ENCODE measurements around the gene SDHA.

Gene SDHA

DNA sequence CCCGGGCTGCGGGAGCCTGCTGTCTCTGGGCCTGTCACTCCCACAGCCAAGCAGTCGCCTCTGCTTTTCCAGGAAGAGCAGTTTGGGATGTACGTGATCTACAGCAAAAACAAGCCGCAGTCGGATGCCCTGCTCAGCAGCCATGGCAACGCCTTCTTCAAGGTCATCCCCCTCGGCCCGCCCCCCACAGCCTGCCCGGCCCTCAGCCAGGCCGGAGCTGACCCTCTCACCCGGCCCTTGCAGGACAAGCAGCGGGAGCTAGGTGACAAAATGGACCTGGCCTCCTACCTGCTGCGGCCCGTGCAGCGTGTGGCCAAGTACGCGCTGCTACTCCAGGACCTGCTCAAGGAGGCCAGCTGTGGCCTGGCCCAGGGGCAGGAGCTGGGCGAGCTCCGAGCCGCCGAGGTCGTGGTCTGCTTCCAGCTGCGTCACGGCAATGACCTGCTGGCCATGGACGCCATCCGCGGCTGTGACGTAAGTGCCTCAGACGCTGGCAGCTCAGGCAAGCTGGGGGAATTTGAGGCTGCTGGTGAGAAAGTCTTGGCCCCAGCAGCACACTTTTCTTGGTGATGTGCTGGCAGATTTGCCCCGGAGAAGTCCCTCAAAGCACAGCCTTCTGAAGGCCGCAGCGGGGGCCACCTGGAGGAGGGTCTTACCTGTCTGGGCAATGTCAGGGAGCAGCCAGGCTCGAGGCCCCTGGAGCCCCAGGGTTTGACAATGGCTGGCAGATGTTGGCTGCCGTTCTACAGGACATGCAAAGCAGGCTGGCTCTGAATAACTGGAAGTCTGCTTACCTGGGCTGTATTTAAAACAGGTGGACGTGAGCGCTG, 46.9 kb upstream of the SDHA start:
- no peaks in the 10 kb centered on the region for H3K36me3 ChIP-seq (replicated peaks; ENCODE audit: low read depth, low read length)
- H3K4me2 ChIP-seq (ENCODE audit: low read length): no peak overlapping the region
- H4K20me1 ChIP-seq (ENCODE audit: insufficient read depth, low read length): no peaks in the 10 kb centered on the region
- H3K4me3 ChIP-seq (ENCODE audit: low read length): no peak overlapping the region
- H3K4me1 ChIP-seq (ENCODE audit: low read length): no peaks in the 10 kb centered on the region
- H2AFZ ChIP-seq (ENCODE audit: low read depth, low read length): no peak overlapping the region
- no peak overlapping the region for H3K27ac ChIP-seq (ENCODE audit: low read length)
- no peaks in the 10 kb centered on the region for H3K79me2 ChIP-seq (ENCODE audit: low read length)
- H3K9me3 ChIP-seq (ENCODE audit: insufficient read depth, low read length): no peaks in the 10 kb centered on the region
- TF ChIP-seq EZH2phosphoT487 (IDR thresholded peaks at IDR 0.05; ENCODE audit: low read depth): no peak
- TF ChIP-seq CTCF (IDR thresholded peaks at IDR 0.05; ENCODE audit: low read depth, low read length): no peak
- no peaks in the 10 kb centered on the region for H3K27me3 ChIP-seq (ENCODE audit: low read depth, low read length)
- no peak overlapping the region for H3K9ac ChIP-seq (ENCODE audit: low read length)

DNA sequence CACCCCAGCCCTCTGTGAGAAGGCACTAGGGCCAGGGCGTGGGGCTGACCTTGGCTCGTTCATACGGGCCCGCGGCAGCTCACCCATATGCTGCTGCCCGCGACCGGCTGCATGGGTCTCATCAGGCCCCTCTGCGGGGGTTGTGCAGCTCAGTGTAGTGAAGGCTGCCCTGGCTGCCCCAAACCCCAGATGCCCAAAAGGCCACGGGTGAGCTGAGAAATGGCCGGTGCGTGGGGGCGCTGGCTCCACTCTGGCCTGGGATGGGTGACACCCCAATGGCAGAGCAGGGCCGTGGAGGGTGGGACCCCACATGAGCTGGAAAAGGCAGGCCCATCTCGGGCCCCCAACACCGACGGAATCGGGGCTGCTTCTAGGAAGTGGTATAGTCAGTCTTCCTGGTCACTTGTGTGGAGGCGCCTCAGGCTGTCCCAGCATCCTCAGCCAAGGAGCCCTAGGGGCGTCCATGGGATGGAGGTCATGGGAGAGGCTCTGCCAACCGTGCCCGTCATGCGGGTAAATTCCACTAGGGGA, 46.3 kb upstream of the SDHA start:
- Histone ChIP-seq H3K79me2 (ENCODE audit: low read length) (no peaks in the 10 kb centered on the region), H3K9me3 (ENCODE audit: insufficient read depth, low read length) (no peaks in the 10 kb centered on the region), H3K36me3 (replicated peaks; ENCODE audit: low read depth, low read length) (no peaks in the 10 kb centered on the region), H3K4me2 (ENCODE audit: low read length) (no peak overlapping the region), H3K27me3 (ENCODE audit: low read depth, low read length) (no peaks in the 10 kb centered on the region), H3K4me3 (ENCODE audit: low read length) (no peak overlapping the region), H2AFZ (ENCODE audit: low read depth, low read length) (no peak overlapping the region), H3K4me1 (ENCODE audit: low read length) (no peaks in the 10 kb centered on the region), H3K27ac (ENCODE audit: low read length) (no peak overlapping the region), H4K20me1 (ENCODE audit: insufficient read depth, low read length) (no peaks in the 10 kb centered on the region), H3K9ac (ENCODE audit: low read length) (no peak overlapping the region)
- no peak for TF ChIP-seq CTCF (IDR thresholded peaks at IDR 0.05; ENCODE audit: low read depth, low read length)

DNA sequence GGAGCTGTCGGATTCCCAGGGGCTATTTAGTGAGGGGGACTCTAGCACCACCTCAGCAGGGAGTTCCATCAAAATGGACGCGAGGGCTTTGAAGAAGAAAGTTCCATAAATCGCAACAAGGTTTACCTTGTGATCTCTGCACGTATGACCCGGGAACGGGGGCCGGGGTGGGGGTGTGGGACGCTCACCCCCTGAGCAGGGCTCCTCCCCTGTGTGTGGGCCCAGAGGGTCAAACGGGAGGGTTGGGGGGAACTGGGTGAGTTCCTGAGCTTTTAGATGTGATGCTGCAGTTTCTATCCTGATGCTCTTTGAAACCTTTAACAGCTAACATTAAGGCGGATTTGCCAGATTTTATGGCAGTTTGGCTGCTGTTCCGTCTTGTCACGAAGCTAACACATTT, 45.7 kb upstream of the SDHA start:
- no peak overlapping the region for H3K4me3 ChIP-seq (ENCODE audit: low read length)
- no peak overlapping the region for H3K9ac ChIP-seq (ENCODE audit: low read length)
- no peaks in the 10 kb centered on the region for H3K9me3 ChIP-seq (ENCODE audit: insufficient read depth, low read length)
- H3K79me2 ChIP-seq (ENCODE audit: low read length): no peaks in the 10 kb centered on the region
- no peak overlapping the region for H2AFZ ChIP-seq (ENCODE audit: low read depth, low read length)
- H3K36me3 ChIP-seq (replicated peaks; ENCODE audit: low read depth, low read length): no peaks in the 10 kb centered on the region
- H3K27me3 ChIP-seq (ENCODE audit: low read depth, low read length): no peaks in the 10 kb centered on the region
- H3K27ac ChIP-seq (ENCODE audit: low read length): no peak overlapping the region
- H4K20me1 ChIP-seq (ENCODE audit: insufficient read depth, low read length): no peaks in the 10 kb centered on the region
- no peaks in the 10 kb centered on the region for H3K4me1 ChIP-seq (ENCODE audit: low read length)
- no peak overlapping the region for H3K4me2 ChIP-seq (ENCODE audit: low read length)
- TF ChIP-seq CTCF (IDR thresholded peaks at IDR 0.05; ENCODE audit: low read depth, low read length) (no peak), EZH2phosphoT487 (IDR thresholded peaks at IDR 0.05; ENCODE audit: low read depth) (no peak)

- Histone ChIP-seq H3K4me2 (ENCODE audit: low read length) (no peak overlapping the region), H4K20me1 (ENCODE audit: insufficient read depth, low read length) (no peaks in the 10 kb centered on the region), H3K9me3 (ENCODE audit: insufficient read depth, low read length) (no peaks in the 10 kb centered on the region), H3K9ac (ENCODE audit: low read length) (no peak overlapping the region), H3K4me1 (ENCODE audit: low read length) (no peaks in the 10 kb centered on the region), H2AFZ (ENCODE audit: low read depth, low read length) (no peak overlapping the region), H3K27ac (ENCODE audit: low read length) (no peak overlapping the region), H3K79me2 (ENCODE audit: low read length) (no peaks in the 10 kb centered on the region), H3K36me3 (replicated peaks; ENCODE audit: low read depth, low read length) (no peaks in the 10 kb centered on the region), H3K4me3 (ENCODE audit: low read length) (no peak overlapping the region), H3K27me3 (ENCODE audit: low read depth, low read length) (no peaks in the 10 kb centered on the region)
- TF ChIP-seq CTCF (IDR thresholded peaks at IDR 0.05; ENCODE audit: low read depth, low read length) (no peak), EZH2phosphoT487 (IDR thresholded peaks at IDR 0.05; ENCODE audit: low read depth) (no peak)
Measured at GRCh38 chr5:172841-173251, 45.3 kb upstream of the SDHA start.

All from OCI-LY3 (cell line).